GM21576 (cell line): ENCODE measurements around the gene PAFAH1B2.

Experiments used
- ATAC-seq: cut with Tn5 transposase; IDR thresholded peaks from one replicate; pipeline ENCODE4 v1.9.1; 2021; ENCODE audit warnings: mild to moderate bottlenecking, moderate library complexity; ENCODE audit not compliant: unreplicated experiment

PAFAH1B2 gene

DNA sequence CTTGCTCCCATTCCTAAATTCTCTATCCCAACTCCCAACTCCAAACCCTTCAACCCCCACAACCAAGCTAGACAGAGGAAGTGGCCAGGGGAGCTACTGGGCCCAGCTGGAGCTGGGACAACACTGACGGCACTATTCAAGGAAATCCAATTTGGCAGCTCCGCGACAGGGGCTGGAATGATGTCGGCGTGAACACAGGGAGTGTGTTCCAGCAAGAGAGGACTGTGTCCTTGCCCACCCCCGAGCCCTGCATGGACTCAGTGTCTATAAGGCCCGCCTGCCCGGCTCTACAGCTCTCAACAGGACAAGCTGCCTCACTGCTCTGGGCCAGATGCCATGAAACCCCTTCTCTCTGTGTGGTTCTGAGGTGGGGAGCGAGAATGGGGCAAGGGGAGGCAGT lies 76.5 kb downstream of the PAFAH1B2 start:
- no peak for ATAC-seq

- no peak for ATAC-seq
Observed at GRCh38 chr11:117220999-117221774, 77.1 kb downstream of the PAFAH1B2 start.

DNA sequence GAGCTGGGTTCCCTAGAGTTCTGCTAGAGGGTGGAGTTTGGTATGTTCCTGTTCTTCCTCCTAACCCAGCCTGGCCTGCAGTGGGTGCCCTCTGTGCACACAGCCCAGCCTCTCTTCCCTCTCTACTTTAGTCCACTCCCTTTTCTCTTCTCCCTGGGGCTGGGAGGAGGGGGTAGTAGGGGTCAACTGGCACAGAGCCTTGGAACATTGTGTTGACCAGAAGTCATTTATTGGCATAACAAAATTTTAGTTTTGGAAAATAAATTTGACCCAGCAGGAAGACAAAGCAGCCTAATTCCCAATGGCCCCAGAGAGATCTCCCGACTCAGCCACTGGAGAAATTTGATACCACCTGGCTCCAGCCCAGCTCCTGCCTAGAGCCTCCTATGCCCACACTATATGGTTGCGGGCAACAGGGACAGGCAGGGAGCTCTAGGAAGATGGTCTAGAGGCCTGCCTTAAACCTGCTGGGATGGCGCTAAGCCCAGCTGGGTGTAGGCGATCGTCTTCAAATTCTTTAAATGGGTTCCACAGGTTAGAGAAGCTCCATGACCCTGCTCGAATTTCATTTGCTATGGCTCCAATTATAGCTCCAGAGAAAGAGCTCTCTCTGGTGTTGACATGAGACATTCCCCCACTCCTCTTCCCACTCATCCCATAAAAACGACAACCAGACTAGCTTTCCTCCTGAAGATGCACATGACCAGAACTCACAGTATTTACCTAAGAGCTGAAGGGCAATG lies 77.9 kb downstream of the PAFAH1B2 start:
- no peak for ATAC-seq

DNA sequence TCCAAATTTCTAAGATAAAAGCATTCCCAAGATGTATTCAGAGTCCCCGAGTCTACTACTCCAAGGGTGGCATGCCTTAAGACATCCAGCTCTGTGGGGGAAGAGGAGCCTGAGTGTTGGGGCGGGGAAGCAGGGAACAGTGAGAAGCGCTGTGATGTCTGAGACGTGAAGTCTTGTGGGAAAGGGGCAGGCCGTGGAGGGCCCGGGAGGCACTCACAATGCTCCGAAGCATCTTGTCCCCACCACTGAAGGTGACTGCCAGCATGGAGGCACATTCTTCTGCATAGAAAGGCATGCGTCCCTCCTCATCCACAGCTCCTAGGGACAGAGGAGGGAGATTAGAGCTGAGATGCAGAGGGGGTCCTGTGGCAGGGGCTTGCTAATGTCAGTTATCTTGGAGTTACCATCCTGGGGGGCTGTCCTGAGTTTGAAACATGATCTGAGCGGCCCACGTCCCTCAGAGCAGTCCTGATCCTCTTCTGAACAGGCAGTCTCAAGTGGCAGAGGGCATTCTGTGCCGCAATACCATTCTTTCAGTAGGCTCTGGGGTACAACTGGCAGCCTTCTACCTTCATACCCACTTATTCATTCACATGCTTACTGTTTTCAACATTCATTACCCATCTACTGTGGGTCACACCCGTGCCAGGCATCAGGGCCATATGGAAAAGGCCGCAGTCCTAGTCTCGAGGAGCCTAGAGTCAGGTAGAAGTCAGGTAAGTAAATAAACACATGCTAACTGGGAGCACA lies 79.1 kb downstream of the PAFAH1B2 start:
- no peak for ATAC-seq

- ATAC-seq: no peak
Observed at GRCh38 chr11:117223741-117224689, 79.9 kb downstream of the PAFAH1B2 start.

DNA sequence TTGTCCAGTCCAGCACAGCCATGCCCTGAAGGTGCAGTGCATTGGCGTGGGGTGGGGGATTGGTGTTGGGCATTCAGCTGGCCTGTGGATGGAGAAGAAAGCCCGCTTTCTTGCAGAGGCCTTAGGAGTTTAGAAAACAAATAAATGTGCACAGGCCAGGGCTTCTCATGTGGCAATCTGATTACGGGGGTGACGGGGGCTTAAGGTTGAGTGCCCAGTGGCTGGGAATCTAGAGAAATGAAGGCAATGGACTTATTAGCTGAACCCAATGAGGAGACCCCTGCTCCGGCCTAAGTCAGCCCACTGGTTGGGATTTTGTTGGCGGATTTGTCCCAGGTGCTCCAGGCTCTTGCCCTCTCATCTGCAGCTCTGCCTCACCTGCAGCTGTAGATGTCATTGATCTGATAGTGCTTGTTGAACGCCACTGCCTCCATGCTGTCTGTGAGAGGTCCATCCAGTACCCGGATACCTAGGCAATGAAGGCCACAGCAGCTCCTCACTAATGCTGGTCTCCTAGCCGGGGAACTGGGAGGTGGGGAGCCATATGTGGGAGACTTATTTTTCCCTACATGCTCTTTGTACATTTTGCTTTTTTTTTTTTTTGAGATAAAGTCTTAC lies 81.6 kb downstream of the PAFAH1B2 start:
- ATAC-seq: no peak
